NCI-H1930 (cell line): ENCODE measurements around the gene CACNG5.
"Not testable (repeated sequence)": the region's sequence is repeated elsewhere in the genome, so short reads cannot be mapped to it uniquely, and the experiment has no call there.

Source experiments
- DNase-seq, 2 experiments: peaks; one replicate each; lab custom pipeline; 2025; lab: John Stamatoyannopoulos, UW

CACNG5 gene

GRCh38 chr17:66849032-66849655 is 14.2 kb downstream of the CACNG5 start:
- DNase-seq, result no peak

- DNase-seq, result no peak
Measured at GRCh38 chr17:66849851-66850580, 15.1 kb downstream of the CACNG5 start.

GRCh38 chr17:66850692-66851091 is 15.8 kb downstream of the CACNG5 start:
- no peak for DNase-seq

- DNase-seq, result no peak
Measured at GRCh38 chr17:66855204-66855603, 20.3 kb downstream of the CACNG5 start.

- DNase-seq, result no peak
Measured at GRCh38 chr17:66858226-66859083, 23.5 kb downstream of the CACNG5 start.

GRCh38 chr17:66859353-66859752 is 24.4 kb downstream of the CACNG5 start:
- DNase-seq, result no peak

- no peak for DNase-seq
Measured at GRCh38 chr17:66860204-66860603, 25.3 kb downstream of the CACNG5 start.

GRCh38 chr17:66863820-66864219 is 28.9 kb downstream of the CACNG5 start:
- DNase-seq, result no peak

- DNase-seq, result no peak
Measured at GRCh38 chr17:66865151-66865550, 30.2 kb downstream of the CACNG5 start.

GRCh38 chr17:66873962-66874361 is 39.0 kb downstream of the CACNG5 start:
- no peak for DNase-seq

- DNase-seq, result no peak
Measured at GRCh38 chr17:66884931-66885330, 50.0 kb downstream of the CACNG5 start.

- no peak for DNase-seq
Measured at GRCh38 chr17:66885417-66885816, 50.5 kb downstream of the CACNG5 start.

GRCh38 chr17:66889480-66890230 is 54.7 kb downstream of the CACNG5 start:
- DNase-seq, result no peak

- no peak for DNase-seq
Measured at GRCh38 chr17:66892246-66892645, 57.3 kb downstream of the CACNG5 start.

- no peak for DNase-seq
Measured at GRCh38 chr17:66893382-66893781, 58.5 kb downstream of the CACNG5 start.

GRCh38 chr17:66893863-66894262 is 58.9 kb downstream of the CACNG5 start:
- no peak for DNase-seq

GRCh38 chr17:66897141-66897540 is 62.2 kb downstream of the CACNG5 start:
- DNase-seq, result no peak

- DNase-seq, result no peak
Measured at GRCh38 chr17:66898536-66898935, 63.6 kb downstream of the CACNG5 start.

- no peak for DNase-seq
Measured at GRCh38 chr17:66900126-66901010, 65.5 kb downstream of the CACNG5 start.

GRCh38 chr17:66903296-66903695 is 68.4 kb downstream of the CACNG5 start:
- not testable (repeated sequence) for DNase-seq

GRCh38 chr17:66903781-66904180 is 68.9 kb downstream of the CACNG5 start:
- no peak for DNase-seq
